ENCODE data around the gene MRGPRD. TPM values are rescaled to one million over a fixed set of nuclear protein-coding genes. Genes with fewer than 3 reads are reported as not detected.

The MRGPRD gene
- total RNA-seq, 1 donor from 2014 or later = not detected

GRCh38 chr11:68946416-68947090 is 34.2 kb downstream of the MRGPRD start:
- peak; percentile 65 for DNase-seq

GRCh38 chr11:68942751-68943271 is 38.0 kb downstream of the MRGPRD start:
- DNase-seq = no peak

GRCh38 chr11:68942095-68942620 is 38.6 kb downstream of the MRGPRD start:
- no peak for DNase-seq

- DNase-seq = no peak
Measured at GRCh38 chr11:68941324-68942094, 39.3 kb downstream of the MRGPRD start.

- DNase-seq = no peak
Measured at GRCh38 chr11:68940651-68941323, 40.0 kb downstream of the MRGPRD start.

- DNase-seq = peak; percentile 16
Measured at GRCh38 chr11:68939583-68940555, 40.9 kb downstream of the MRGPRD start.

- no peak for DNase-seq
Measured at GRCh38 chr11:68938816-68939582, 41.8 kb downstream of the MRGPRD start.

GRCh38 chr11:68938088-68938487 is 42.7 kb downstream of the MRGPRD start:
- no peak for DNase-seq

GRCh38 chr11:68936676-68937620 is 43.8 kb downstream of the MRGPRD start:
- DNase-seq = no peak

- no peak for DNase-seq
Measured at GRCh38 chr11:68936358-68936636, 44.5 kb downstream of the MRGPRD start.

GRCh38 chr11:68935516-68936357 is 45.0 kb downstream of the MRGPRD start:
- DNase-seq = no peak

GRCh38 chr11:68935066-68935465 is 45.7 kb downstream of the MRGPRD start:
- no peak for DNase-seq

- no peak for DNase-seq
Measured at GRCh38 chr11:68934666-68935065, 46.1 kb downstream of the MRGPRD start.

GRCh38 chr11:68934321-68934645 is 46.5 kb downstream of the MRGPRD start:
- DNase-seq = no peak

- DNase-seq = no peak
Measured at GRCh38 chr11:68933605-68934320, 47.0 kb downstream of the MRGPRD start.

- DNase-seq = no peak
Measured at GRCh38 chr11:68932933-68933577, 47.7 kb downstream of the MRGPRD start.

- no peak for DNase-seq
Measured at GRCh38 chr11:68932358-68932757, 48.4 kb downstream of the MRGPRD start.

- no peak for DNase-seq
Measured at GRCh38 chr11:68931911-68932310, 48.9 kb downstream of the MRGPRD start.

Data from dermis blood vessel endothelial cell (primary cell).